Liver (tissue), 3 donors: ENCODE data around the gene ERGIC1.

Experiments used
- FOXA1 ChIP-seq: IDR thresholded peaks from 2 replicates; pipeline ENCODE4 v1.6.1; 2016; ENCODE audit warnings: antibody characterized with exemption
- HNF4G ChIP-seq: IDR thresholded peaks from 2 replicates; pipeline ENCODE4 v1.6.1; 2016; ENCODE audit warnings: antibody characterized with exemption
- MAX ChIP-seq: IDR thresholded peaks from 2 replicates; pipeline ENCODE4 v1.6.1; 2016; ENCODE audit warnings: antibody characterized with exemption
- RAD21 ChIP-seq, 2 donors: IDR thresholded peaks; 2 replicates each; pipeline ENCODE4 v1.6.1; 2016; ENCODE audit warnings: antibody characterized with exemption in 2 of 2, mild to moderate bottlenecking in 2 of 2
- REST ChIP-seq: IDR thresholded peaks from 2 replicates; pipeline ENCODE4 v1.6.1; 2016; ENCODE audit warnings: antibody characterized with exemption, mild to moderate bottlenecking
- SP1 ChIP-seq: IDR thresholded peaks from 2 replicates; pipeline ENCODE4 v1.6.1; 2018; ENCODE audit warnings: antibody characterized with exemption, mild to moderate bottlenecking
- TAF1 ChIP-seq: conservative IDR thresholded peaks from 2 replicates; pipeline ENCODE4 v1.6.1; 2016; ENCODE audit warnings: antibody characterized with exemption, mild to moderate bottlenecking
- YY1 ChIP-seq: IDR thresholded peaks from 2 replicates; pipeline ENCODE4 v1.6.1; 2016; ENCODE audit warnings: antibody characterized with exemption, mild to moderate bottlenecking
- TF ChIP-seq, protein P1 (sequence below): fragments of 150-350 bp; IDR thresholded peaks from 2 replicates; pipeline ENCODE4 v1.5.1; 2017; ENCODE audit warnings: improper control_type of control experiment, low read depth, low read length; ENCODE audit not compliant: missing input control
- donor health status: healthy.
- donor health status: healthy.

- TF ChIP-seq, protein P1, sequence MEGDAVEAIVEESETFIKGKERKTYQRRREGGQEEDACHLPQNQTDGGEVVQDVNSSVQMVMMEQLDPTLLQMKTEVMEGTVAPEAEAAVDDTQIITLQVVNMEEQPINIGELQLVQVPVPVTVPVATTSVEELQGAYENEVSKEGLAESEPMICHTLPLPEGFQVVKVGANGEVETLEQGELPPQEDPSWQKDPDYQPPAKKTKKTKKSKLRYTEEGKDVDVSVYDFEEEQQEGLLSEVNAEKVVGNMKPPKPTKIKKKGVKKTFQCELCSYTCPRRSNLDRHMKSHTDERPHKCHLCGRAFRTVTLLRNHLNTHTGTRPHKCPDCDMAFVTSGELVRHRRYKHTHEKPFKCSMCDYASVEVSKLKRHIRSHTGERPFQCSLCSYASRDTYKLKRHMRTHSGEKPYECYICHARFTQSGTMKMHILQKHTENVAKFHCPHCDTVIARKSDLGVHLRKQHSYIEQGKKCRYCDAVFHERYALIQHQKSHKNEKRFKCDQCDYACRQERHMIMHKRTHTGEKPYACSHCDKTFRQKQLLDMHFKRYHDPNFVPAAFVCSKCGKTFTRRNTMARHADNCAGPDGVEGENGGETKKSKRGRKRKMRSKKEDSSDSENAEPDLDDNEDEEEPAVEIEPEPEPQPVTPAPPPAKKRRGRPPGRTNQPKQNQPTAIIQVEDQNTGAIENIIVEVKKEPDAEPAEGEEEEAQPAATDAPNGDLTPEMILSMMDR: no peak
- TF ChIP-seq RAD21 (IDR thresholded peaks at IDR 0.05): peak; percentile 44 to 64
- peak; percentile 31 for TF ChIP-seq MAX
- TF ChIP-seq FOXA1: no peak
- TF ChIP-seq HNF4G: no peak
- TF ChIP-seq TAF1: no peak
- TF ChIP-seq YY1: peak; percentile 23
- TF ChIP-seq REST: peak; percentile 32
- peak; percentile 74 for TF ChIP-seq SP1
Observed at GRCh38 chr5:172870715-172871461, 36.8 kb downstream of the ERGIC1 start.
